AG04450 (cell line): ENCODE data around the gene BCAP29. TPM values are rescaled to one million over a fixed set of nuclear protein-coding genes. Genes with fewer than 3 reads are reported as not detected.

ENCODE experiments used
- CTCF ChIA-PET: fragments of 300-600, 350-600 bp; formaldehyde crosslinking; extraction: SDS; loops from one replicate; lab custom pipeline; 2022; ENCODE audit warnings: antibody characterized with exemption, inconsistent platforms; lab: Charles Lee
- POLR2A ChIA-PET: fragments of 350-600 bp; formaldehyde crosslinking; extraction: SDS; loops from one replicate; lab custom pipeline; 2021; ENCODE audit warnings: antibody characterized with exemption, inconsistent platforms; lab: Yijun Ruan, JAX
- DNase-seq: peaks from one replicate; pipeline ENCODE4 v3.0.0-alpha.2; 2011; ENCODE audit warnings: low read depth, low spot score
- H3K27ac ChIP-seq: one replicate; pipeline ENCODE4 v1.5.1; 2012; ENCODE audit warnings: low read depth, low read length, control low read depth
- H3K27me3 ChIP-seq: one replicate; pipeline ENCODE4 v1.6.0; 2012; ENCODE audit warnings: low read length; ENCODE audit not compliant: control insufficient read depth, insufficient read depth
- H3K4me3 ChIP-seq: 2 replicates; pipeline ENCODE4 v1.5.1; 2011; ENCODE audit warnings: mild to moderate bottlenecking, low read depth, low read length, control low read depth
- H3K9me3 ChIP-seq: 2 replicates; pipeline ENCODE4 v1.5.1; 2012; ENCODE audit warnings: low read length; ENCODE audit not compliant: control insufficient read depth, insufficient read depth
- polyA plus RNA-seq: library from polyadenylated mRNA; depleted of rRNA; stranded (reverse); fragments of >200 nt; gene quantifications from 2 replicates; pipeline ENCODE4 v1.2.3, GENCODE V29; 2011
- TF ChIP-seq, protein P1 (sequence below): IDR thresholded peaks from 2 replicates; pipeline ENCODE4 v1.5.1; 2011; ENCODE audit warnings: low read depth, low read length, control low read depth, inconsistent platforms

BCAP29 gene
- polyA plus RNA-seq, 1 experiment = 56.9 TPM

DNA sequence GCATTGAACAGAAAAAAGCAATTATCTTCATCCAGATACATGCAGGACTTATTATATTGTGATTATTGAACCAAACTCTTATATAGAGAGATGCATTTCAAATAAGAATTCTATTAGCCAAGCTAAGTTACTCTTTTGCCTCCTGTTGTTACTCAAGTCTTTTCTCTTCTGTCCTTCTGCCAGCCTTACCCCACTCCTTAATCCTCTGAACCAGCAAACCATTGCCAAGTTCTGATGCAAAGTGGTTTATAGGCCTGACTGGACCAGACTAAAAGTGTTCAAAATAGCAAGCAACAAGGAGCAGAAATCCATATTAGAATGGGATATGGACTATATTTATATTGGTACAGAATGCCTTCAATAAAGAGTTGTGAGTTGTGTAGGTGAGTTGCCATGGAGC, 78.4 kb downstream of the BCAP29 start:
- ChIA-PET POLR2A (no interaction called here), CTCF (no interaction called here)
- no peak for DNase-seq
- Histone ChIP-seq H3K27me3 (peaks cover 16% of the 10 kb centered on the region), H3K4me3 (no peak overlapping the region), H3K9me3 (no peaks in the 10 kb centered on the region; the same call in 1 of the 2 replicates), H3K27ac (no peak overlapping the region)
- TF ChIP-seq, protein P1, sequence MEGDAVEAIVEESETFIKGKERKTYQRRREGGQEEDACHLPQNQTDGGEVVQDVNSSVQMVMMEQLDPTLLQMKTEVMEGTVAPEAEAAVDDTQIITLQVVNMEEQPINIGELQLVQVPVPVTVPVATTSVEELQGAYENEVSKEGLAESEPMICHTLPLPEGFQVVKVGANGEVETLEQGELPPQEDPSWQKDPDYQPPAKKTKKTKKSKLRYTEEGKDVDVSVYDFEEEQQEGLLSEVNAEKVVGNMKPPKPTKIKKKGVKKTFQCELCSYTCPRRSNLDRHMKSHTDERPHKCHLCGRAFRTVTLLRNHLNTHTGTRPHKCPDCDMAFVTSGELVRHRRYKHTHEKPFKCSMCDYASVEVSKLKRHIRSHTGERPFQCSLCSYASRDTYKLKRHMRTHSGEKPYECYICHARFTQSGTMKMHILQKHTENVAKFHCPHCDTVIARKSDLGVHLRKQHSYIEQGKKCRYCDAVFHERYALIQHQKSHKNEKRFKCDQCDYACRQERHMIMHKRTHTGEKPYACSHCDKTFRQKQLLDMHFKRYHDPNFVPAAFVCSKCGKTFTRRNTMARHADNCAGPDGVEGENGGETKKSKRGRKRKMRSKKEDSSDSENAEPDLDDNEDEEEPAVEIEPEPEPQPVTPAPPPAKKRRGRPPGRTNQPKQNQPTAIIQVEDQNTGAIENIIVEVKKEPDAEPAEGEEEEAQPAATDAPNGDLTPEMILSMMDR = no peak

DNA sequence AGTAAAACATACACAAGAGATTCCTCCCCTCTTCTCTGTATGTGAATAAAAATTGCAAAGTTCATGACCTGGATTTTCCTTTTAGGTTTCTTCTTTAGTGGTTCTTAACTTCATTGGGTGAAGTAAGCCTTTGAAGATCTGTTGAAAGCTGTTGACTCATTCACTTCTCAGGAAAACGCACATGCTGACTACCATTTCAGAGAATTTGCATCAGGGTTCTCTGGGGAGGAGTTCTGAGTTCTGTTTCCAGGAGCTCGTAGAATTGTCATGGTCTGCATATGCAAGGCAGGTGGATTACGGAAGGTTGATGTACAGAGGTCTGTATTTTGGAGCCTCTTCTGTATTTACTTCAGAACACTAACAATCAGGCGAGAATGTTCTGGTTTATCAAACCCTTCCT, 79.6 kb downstream of the BCAP29 start:
- ChIA-PET POLR2A (no interaction called here), CTCF (no interaction called here)
- TF ChIP-seq, protein P1 = no peak
- DNase-seq = peak; percentile 36
- no peaks in the 10 kb centered on the region; the same call in 1 of the 2 replicates for H3K9me3 ChIP-seq
- H3K27me3 ChIP-seq = peaks cover 16% of the 10 kb centered on the region
- H3K4me3 ChIP-seq = no peak overlapping the region
- no peak overlapping the region for H3K27ac ChIP-seq

DNA sequence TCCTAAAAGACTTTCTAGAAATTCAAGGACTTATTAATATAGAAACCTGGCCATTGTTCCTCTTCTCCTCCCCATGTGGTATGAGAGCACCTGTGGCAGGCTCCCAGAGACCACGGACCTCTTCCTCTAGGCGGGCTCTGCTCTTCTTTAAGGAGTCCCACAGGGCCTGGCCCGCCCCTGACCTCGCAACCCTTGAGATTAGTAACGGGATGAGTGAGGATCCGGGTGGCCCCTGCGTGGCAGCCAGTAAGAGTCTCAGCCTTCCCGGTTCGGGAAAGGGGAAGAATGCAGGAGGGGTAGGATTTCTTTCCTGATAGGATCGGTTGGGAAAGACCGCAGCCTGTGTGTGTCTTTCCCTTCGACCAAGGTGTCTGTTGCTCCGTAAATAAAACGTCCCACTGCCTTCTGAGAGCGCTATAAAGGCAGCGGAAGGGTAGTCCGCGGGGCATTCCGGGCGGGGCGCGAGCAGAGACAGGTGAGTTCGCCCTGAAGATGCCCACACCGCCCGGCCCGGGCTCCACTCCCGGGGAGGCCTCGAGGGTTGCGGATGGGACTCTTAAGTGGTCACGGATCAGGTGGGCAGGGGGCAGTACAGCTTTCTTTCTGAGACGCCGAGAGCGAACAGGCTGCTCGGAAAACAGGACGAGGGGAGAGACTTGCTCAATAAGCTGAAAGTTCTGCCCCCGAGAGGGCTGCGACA, 80.5 kb downstream of the BCAP29 start, which contains the start of gene SLC26A4:
SLC26A4 (plus strand) TSS at position 448 of the 700 bp plus-strand sequence. CDS start 814 bp downstream, outside the sequence.
- CTCF ChIA-PET = interaction anchor here (0.7 to 1.5 kb wide), 2 partner anchors 24 to 219 kb away, joined by 3 read pairs; no protein-coding TSS in a partner anchor
- DNase-seq = no peak

DNA sequence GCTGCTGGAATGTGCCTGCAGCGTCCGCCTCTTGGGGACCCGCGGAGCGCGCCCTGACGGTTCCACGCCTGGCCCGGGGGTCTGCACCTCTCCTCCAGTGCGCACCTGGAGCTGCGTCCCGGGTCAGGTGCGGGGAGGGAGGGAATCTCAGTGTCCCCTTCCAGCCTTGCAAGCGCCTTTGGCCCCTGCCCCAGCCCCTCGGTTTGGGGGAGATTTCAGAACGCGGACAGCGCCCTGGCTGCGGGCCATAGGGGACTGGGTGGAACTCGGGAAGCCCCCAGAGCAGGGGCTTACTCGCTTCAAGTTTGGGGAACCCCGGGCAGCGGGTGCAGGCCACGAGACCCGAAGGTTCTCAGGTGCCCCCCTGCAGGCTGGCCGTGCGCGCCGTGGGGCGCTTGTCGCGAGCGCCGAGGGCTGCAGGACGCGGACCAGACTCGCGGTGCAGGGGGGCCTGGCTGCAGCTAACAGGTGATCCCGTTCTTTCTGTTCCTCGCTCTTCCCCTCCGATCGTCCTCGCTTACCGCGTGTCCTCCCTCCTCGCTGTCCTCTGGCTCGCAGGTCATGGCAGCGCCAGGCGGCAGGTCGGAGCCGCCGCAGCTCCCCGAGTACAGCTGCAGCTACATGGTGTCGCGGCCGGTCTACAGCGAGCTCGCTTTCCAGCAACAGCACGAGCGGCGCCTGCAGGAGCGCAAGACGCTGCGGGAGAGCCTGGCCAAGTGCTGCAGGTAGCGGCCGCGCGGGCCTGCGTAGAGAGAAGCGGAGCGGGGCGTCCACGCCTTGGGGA, 81.2 kb downstream of the BCAP29 start:
- DNase-seq = no peak
- Histone ChIP-seq H3K27ac (no peak overlapping the region), H3K9me3 (no peaks in the 10 kb centered on the region; the same call in 1 of the 2 replicates), H3K27me3 (peaks cover 16% of the 10 kb centered on the region), H3K4me3 (peak overlapping the region; percentile 66)
- TF ChIP-seq, protein P1 = peak; percentile 29
- ChIA-PET POLR2A (no interaction called here), CTCF (interaction anchor here (0.7 to 1.5 kb wide), 5 partner anchors 13 to 218 kb away, joined by 3 to 4 read pairs (median 3); no protein-coding TSS in a partner anchor)

More for the DNA sequence above, 80.5 kb downstream of the BCAP29 start, which contains the start of gene SLC26A4:
- Histone ChIP-seq H3K27me3 (peaks cover 16% of the 10 kb centered on the region), H3K27ac (no peak within 1 kb of the TSS), H3K9me3 (no peaks in the 10 kb centered on the region; the same call in 1 of the 2 replicates), H3K4me3 (peak within 1 kb of the TSS; percentile 66)
- POLR2A ChIA-PET = no interaction called here
- TF ChIP-seq, protein P1 = no peak
